ENCODE measurements around the gene TMEM205. TPM values are rescaled to one million over a fixed set of nuclear protein-coding genes. Genes with fewer than 3 reads are reported as not detected.

Gene TMEM205
- total and polyA plus RNA-seq, 2 of the 13 experiments (the other 11 are each of a cell fraction or from before 2014, with no cell fraction given) = 45.5 to 98.7 TPM

GRCh38 chr19:11378319-11379189 is 32.5 kb upstream of the TMEM205 start (continued):
- TF ChIP-seq CERS6 (CRISPR knock-in tag; IDR thresholded peaks at IDR 0.05) = no peak
- no peak for TF ChIP-seq HBP1 (CRISPR knock-in tag; IDR thresholded peaks at IDR 0.05; ENCODE audit: low read depth)
- 0 out of 2 replicates have a peak, but pooled peaks have one; percentile 10 for TF ChIP-seq ZMYM4 (CRISPR knock-in tag; IDR thresholded peaks at IDR 0.05)
- no peak for TF ChIP-seq ZSCAN22 (CRISPR knock-in tag; IDR thresholded peaks at IDR 0.05)
- no peak for TF ChIP-seq TFDP2 (CRISPR knock-in tag; IDR thresholded peaks at IDR 0.05)
- no peak for TF ChIP-seq ONECUT2 (CRISPR knock-in tag; IDR thresholded peaks at IDR 0.05)
- TF ChIP-seq ZNF329 (CRISPR knock-in tag; IDR thresholded peaks at IDR 0.05; ENCODE audit: low read depth) = no peak
- TF ChIP-seq BCL3 (CRISPR knock-in tag; IDR thresholded peaks at IDR 0.05) = 0 out of 2 replicates have a peak, but pooled peaks have one; percentile 27
- TF ChIP-seq ZNF800 (CRISPR knock-in tag; IDR thresholded peaks at IDR 0.05) = no peak
- no peak for TF ChIP-seq ZSCAN30 (CRISPR knock-in tag; IDR thresholded peaks at IDR 0.05)
- TF ChIP-seq POLR2A (IDR thresholded peaks at IDR 0.05; ENCODE audit: insufficient read depth in 1 of 2, low read depth in 2 of 2, low read length in 2 of 2) = no peak
- TF ChIP-seq ZNF776 (CRISPR knock-in tag; IDR thresholded peaks at IDR 0.05) = no peak
- TF ChIP-seq TAF1 (CRISPR knock-in tag; IDR thresholded peaks at IDR 0.05) = 0 out of 2 replicates have a peak, but pooled peaks have one; percentile 10
- TF ChIP-seq ZNF501 (CRISPR knock-in tag; IDR thresholded peaks at IDR 0.05) = peak; percentile 64
- no peak for TF ChIP-seq MAFF (IDR thresholded peaks at IDR 0.05; ENCODE audit: low read depth, low read length)
- no peak for TF ChIP-seq PRPF4 (IDR thresholded peaks at IDR 0.05; ENCODE audit: low read depth, low read length, poor library complexity, severe bottlenecking)
- peak; percentile 62 for TF ChIP-seq RAD21 (CRISPR knock-in tag; IDR thresholded peaks at IDR 0.05)
- 0 out of 2 replicates have a peak, but pooled peaks have one; percentile 66 for TF ChIP-seq AHR (CRISPR knock-in tag; IDR thresholded peaks at IDR 0.05)
- no peak for TF ChIP-seq MYNN (CRISPR knock-in tag; IDR thresholded peaks at IDR 0.05; ENCODE audit: low read depth)
- no peak for TF ChIP-seq ZNF280B (CRISPR knock-in tag; IDR thresholded peaks at IDR 0.05; ENCODE audit: borderline replicate concordance)
- 0 out of 2 replicates have a peak, but pooled peaks have one; percentile 25 for TF ChIP-seq RXRA (CRISPR knock-in tag; IDR thresholded peaks at IDR 0.05)
